Fibroblast of skin of right biceps (primary cell): ENCODE results near the gene TNNC1.
A peak's percentile ranks its signal among the peaks of the same experiment; 100 is the strongest.

Experiments used
- DNase-seq: peaks from one replicate; pipeline ENCODE4 v3.0.0-alpha.2; 2013

The TNNC1 gene

GRCh38 chr3:52428151-52429005 is 25.5 kb downstream of the TNNC1 start:
- DNase-seq, result peak; percentile 63

GRCh38 chr3:52423173-52423572 is 30.7 kb downstream of the TNNC1 start:
- DNase-seq, result no peak

GRCh38 chr3:52422669-52423068 is 31.2 kb downstream of the TNNC1 start:
- no peak for DNase-seq

- no peak for DNase-seq
Observed at GRCh38 chr3:52420388-52420787, 33.5 kb downstream of the TNNC1 start.

GRCh38 chr3:52415800-52416199 is 38.0 kb downstream of the TNNC1 start:
- no peak for DNase-seq

- DNase-seq, result no peak
Observed at GRCh38 chr3:52408466-52408865, 45.4 kb downstream of the TNNC1 start.

GRCh38 chr3:52407779-52408178 is 46.1 kb downstream of the TNNC1 start:
- no peak for DNase-seq

- DNase-seq, result no peak
Observed at GRCh38 chr3:52406791-52407510, 46.9 kb downstream of the TNNC1 start.

GRCh38 chr3:52406231-52406661 is 47.6 kb downstream of the TNNC1 start:
- no peak for DNase-seq

- DNase-seq, result no peak
Observed at GRCh38 chr3:52405601-52406110, 48.2 kb downstream of the TNNC1 start.

GRCh38 chr3:52405066-52405465 is 48.8 kb downstream of the TNNC1 start:
- no peak for DNase-seq

GRCh38 chr3:52404391-52404790 is 49.5 kb downstream of the TNNC1 start:
- no peak for DNase-seq

- DNase-seq, result no peak
Observed at GRCh38 chr3:52403955-52404354, 49.9 kb downstream of the TNNC1 start.

- no peak for DNase-seq
Observed at GRCh38 chr3:52403271-52403841, 50.5 kb downstream of the TNNC1 start.

- no peak for DNase-seq
Observed at GRCh38 chr3:52402706-52403270, 51.1 kb downstream of the TNNC1 start.

GRCh38 chr3:52402101-52402521 is 51.7 kb downstream of the TNNC1 start:
- DNase-seq, result no peak

- no peak for DNase-seq
Observed at GRCh38 chr3:52401551-52401950, 52.3 kb downstream of the TNNC1 start.
